Esophagus squamous epithelium (tissue), 5 donors: ENCODE measurements around the gene CPO. TPM values are rescaled to one million over a fixed set of nuclear protein-coding genes. Genes with fewer than 3 reads are reported as not detected.
A peak's percentile ranks its signal among the peaks of the same experiment; 100 is the strongest.

ENCODE experiments used
- DNase-seq: peaks from one replicate; lab custom pipeline; 2025; lab: John Stamatoyannopoulos, UW
- H3K27ac ChIP-seq, 4 donors: fragments of 200-600 bp; sonication (generic); one replicate each; pipeline ENCODE4 v1.5.1; 2016 to 2019; ENCODE audit warnings: mild to moderate bottlenecking in 1 of 4
- H3K27me3 ChIP-seq, 4 donors: fragments of 200-600 bp; sonication (generic); 1 replicate in 3 of 4; 2 replicates in 1 of 4; pipeline versions ENCODE4 v1.5.1 to v1.6.0; 2017 to 2021; ENCODE audit warnings: antibody characterized with exemption in 1 of 4
- H3K36me3 ChIP-seq, 3 donors: fragments of 200-600 bp; sonication (generic); one replicate each; pipeline ENCODE4 v1.5.1; 2016 to 2019
- H3K4me1 ChIP-seq, 3 donors: fragments of 200-600 bp; sonication (generic); one replicate each; pipeline ENCODE4 v1.5.1; 2017 to 2019
- H3K4me3 ChIP-seq, 4 donors: fragments of 200-600 bp; sonication (generic); 1 replicate in 3 of 4; 2 replicates in 1 of 4; pipeline ENCODE4 v1.5.1; 2016 to 2019; ENCODE audit warnings: mild to moderate bottlenecking in 2 of 4, moderate library complexity in 1 of 4
- H3K9me3 ChIP-seq, 3 donors: fragments of 200-600 bp; sonication (generic); one replicate each; pipeline ENCODE4 v1.5.1; 2016 to 2019
- POLR2A ChIP-seq, 4 donors: fragments of 450-650 bp; IDR thresholded peaks; one replicate each; pipeline ENCODE4 v1.6.1; 2017; ENCODE audit warnings: antibody characterized with exemption in 4 of 4, mild to moderate bottlenecking in 4 of 4, moderate library complexity in 3 of 4
- WGBS, 2 donors: methylation state at CpG; one replicate each; pipeline ENCODE4 v1.1.5; 2018; 5-methylcytosine and 5-hydroxymethylcytosine counted together
- intact Hi-C: fragments of 100-400 bp; cut with DNase I; formaldehyde crosslinking; loops from one replicate; pipeline ENCODE4 v1.15.0; 2022
- total RNA-seq, 4 donors: library from RNA; depleted of rRNA; stranded (reverse); fragments of >200 nt; gene quantifications; one replicate each; pipeline ENCODE4 v1.1.0, GENCODE V29; 2016
- TF ChIP-seq, protein P1 (sequence below), 6 experiments: fragments of 450-650 bp in 4 of 6; fragments of 200-600 bp in 2 of 6; sonication (generic) in 2 of 6; IDR thresholded peaks; one replicate each; pipeline ENCODE4 v1.5.1; 2016 to 2019; ENCODE audit warnings: antibody characterized with exemption in 6 of 6, mild to moderate bottlenecking in 4 of 6, moderate library complexity in 4 of 6
- donor health status: DM: yes; HTN: yes; CAD: no.

The CPO gene
- total RNA-seq, 4 donors from 2014 or later: not detected

DNA sequence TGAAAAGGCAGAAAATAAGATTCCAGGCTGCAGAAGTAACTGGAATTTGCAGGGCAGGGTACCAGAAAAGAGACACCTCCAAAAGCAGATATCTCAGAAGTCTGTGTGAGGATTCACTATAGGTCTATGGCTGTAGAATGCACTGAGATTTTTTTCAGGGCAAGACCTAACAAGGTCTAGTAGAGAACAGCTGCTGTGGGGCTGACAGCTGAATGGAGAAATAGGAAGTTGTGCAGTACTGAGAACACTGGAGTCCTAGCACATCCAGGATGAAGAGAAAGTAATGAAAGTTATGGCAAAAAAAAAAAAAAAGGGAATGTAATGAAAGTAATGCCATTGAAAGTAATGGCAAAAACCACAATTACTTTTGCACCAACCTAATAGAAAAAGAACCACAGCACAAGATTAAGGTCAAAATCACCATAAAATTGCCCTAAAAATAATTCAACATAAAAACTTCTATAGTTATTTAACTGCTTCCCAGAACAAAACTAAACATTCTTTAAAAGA, 57.3 kb downstream of the CPO start:
- DNase-seq: no peak
- no peaks in the 10 kb centered on the region for H3K4me1 ChIP-seq
- TF ChIP-seq POLR2A (IDR thresholded peaks at IDR 0.05): no peak
- TF ChIP-seq, protein P1, sequence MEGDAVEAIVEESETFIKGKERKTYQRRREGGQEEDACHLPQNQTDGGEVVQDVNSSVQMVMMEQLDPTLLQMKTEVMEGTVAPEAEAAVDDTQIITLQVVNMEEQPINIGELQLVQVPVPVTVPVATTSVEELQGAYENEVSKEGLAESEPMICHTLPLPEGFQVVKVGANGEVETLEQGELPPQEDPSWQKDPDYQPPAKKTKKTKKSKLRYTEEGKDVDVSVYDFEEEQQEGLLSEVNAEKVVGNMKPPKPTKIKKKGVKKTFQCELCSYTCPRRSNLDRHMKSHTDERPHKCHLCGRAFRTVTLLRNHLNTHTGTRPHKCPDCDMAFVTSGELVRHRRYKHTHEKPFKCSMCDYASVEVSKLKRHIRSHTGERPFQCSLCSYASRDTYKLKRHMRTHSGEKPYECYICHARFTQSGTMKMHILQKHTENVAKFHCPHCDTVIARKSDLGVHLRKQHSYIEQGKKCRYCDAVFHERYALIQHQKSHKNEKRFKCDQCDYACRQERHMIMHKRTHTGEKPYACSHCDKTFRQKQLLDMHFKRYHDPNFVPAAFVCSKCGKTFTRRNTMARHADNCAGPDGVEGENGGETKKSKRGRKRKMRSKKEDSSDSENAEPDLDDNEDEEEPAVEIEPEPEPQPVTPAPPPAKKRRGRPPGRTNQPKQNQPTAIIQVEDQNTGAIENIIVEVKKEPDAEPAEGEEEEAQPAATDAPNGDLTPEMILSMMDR (IDR thresholded peaks at IDR 0.05): no peak
- H3K27ac ChIP-seq: no peak overlapping the region
- intact Hi-C loops: no loop called here
- no peaks in the 10 kb centered on the region for H3K9me3 ChIP-seq
- no peak overlapping the region for H3K4me3 ChIP-seq
- H3K27me3 ChIP-seq: no peaks in the 10 kb centered on the region
- no peaks in the 10 kb centered on the region for H3K36me3 ChIP-seq

DNA sequence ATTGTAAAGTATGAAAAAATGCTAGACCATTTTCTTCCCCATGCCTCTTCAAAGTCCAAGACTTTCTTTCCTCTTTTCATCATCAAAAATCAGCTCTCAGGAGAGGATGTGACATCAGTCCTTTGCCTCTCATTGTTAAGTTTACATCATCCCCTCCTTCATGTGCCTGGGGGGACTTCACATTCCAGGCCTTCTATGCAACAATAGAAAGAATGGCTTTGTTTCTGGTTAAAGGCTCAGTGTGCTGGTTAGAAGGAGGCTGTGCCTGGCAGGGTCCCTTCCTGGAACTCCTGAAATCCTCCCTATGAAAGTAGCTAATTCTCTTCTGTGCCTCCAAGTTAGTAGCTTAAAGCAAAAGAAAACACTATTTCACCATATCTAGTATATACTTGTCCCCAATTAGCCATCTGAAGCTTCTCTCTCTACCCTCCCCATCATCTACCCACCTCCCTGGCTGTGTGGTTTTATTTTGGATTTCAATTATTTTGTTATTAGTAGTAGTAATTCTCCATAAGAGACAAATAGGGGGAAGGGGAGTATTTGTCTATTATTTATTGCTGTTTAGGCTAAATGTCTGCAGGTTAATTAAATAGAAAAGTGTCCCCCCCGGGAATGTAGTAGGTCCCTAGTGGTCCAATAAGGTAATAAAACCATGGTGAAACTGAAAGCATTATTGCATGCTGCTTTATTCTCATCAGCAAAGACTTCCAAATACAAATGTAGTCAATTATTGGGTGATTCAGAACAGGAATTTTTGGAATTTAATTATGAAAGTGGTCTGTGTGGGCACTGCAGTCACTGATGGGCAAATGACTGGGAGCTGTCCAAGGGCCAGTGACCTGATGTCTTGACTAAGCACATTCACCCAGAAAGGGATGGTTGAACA, 69.0 kb downstream of the CPO start:
- TF ChIP-seq POLR2A (IDR thresholded peaks at IDR 0.05): no peak
- TF ChIP-seq, protein P1 (IDR thresholded peaks at IDR 0.05): peak in 1 of 6 experiments; percentile 28
- Histone ChIP-seq H3K27ac (no peak overlapping the region), H3K4me3 (no peak overlapping the region), H3K4me1 (peaks cover 0 to 3% (median 0%) of the 10 kb centered on the region in 3 donors), H3K9me3 (no peaks in the 10 kb centered on the region), H3K36me3 (no peaks in the 10 kb centered on the region), H3K27me3 (no peaks in the 10 kb centered on the region)
- DNase-seq: no peak
- WGBS, 2 donors: 46 to 55% methylated on average over 1 of the region's 1 CpG
- intact Hi-C loops: no loop called here

DNA sequence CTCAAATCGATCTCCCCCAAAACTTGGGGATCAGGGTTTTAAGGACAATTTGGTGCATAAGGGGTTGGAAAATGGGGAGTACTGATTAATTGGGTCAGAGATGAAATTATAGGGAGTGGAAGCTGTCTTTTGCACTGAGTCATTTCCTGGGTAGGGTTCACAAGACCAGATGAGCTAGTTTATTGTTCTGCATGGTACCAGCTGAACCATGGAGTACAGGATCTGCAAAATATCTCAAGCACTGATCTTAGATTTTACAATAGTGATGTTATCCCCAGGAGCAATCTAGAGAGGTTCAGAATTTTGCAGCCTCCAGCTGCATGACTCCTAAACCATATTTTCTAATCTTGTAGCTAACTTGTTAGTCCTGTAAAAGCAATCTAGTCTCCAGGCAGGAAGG, 73.1 kb downstream of the CPO start:
- Histone ChIP-seq H3K4me1 (peaks cover 0 to 12% (median 0%) of the 10 kb centered on the region in 3 donors), H3K4me3 (no peak overlapping the region), H3K27ac (peak overlapping the region in 2 of 4 donors; percentile 23 to 54), H3K27me3 (no peaks in the 10 kb centered on the region), H3K9me3 (no peaks in the 10 kb centered on the region), H3K36me3 (no peaks in the 10 kb centered on the region)
- 0 to 86% methylated on average over 1 of the region's 1 CpG for WGBS, 2 donors
- intact Hi-C loops: no loop called here
- DNase-seq: no peak
- TF ChIP-seq POLR2A (IDR thresholded peaks at IDR 0.05): no peak
- TF ChIP-seq, protein P1 (IDR thresholded peaks at IDR 0.05): no peak

DNA sequence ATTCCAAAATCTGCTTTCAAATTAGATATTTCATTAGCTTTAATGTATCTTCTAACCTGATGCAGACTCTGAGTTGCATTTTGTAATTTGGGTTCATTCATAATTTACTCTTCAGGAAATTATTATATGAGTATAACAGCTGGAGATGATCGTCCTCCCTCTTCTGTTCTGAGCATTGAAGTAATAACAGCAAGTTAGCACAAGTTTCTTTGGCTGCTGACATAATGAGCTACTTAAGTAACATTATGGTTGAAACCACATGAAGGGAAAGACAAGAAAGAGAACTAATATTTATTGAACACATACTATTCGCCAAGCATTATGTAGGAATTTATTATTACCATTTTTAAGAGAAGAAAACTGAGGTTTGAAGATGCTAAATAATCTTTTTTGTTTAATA, 75.1 kb downstream of the CPO start:
- H3K36me3 ChIP-seq: no peaks in the 10 kb centered on the region
- intact Hi-C loops: no loop called here
- no peak overlapping the region for H3K4me3 ChIP-seq
- H3K4me1 ChIP-seq: peaks cover 0 to 12% (median 0%) of the 10 kb centered on the region in 3 donors
- no peak overlapping the region for H3K27ac ChIP-seq
- no peaks in the 10 kb centered on the region for H3K27me3 ChIP-seq
- no peak for DNase-seq
- TF ChIP-seq POLR2A (IDR thresholded peaks at IDR 0.05): no peak
- TF ChIP-seq, protein P1 (IDR thresholded peaks at IDR 0.05): no peak
- WGBS, 2 donors: 39 to 50% methylated on average over 2 of the region's 2 CpGs
- H3K9me3 ChIP-seq: no peaks in the 10 kb centered on the region

DNA sequence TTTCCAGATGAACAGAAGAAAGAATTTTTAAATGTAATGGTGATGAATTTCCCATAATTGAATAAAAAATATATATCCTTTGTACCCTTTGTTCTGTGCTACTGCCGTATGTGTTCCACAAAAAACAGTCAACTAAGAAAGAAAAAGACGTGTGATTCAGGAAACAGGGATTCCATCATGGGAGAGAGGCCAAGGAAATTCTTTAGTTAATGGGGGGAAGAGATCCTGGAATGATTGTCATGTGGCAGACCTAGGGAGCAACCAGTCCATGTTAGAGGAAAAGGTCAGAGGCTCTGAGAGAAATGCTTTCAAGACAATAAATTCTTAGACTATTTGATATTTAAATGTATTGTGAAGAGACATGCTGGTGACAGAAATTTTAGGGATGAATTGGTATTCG, 76.6 kb downstream of the CPO start:
- Histone ChIP-seq H3K4me3 (no peak overlapping the region), H3K4me1 (peaks cover 0 to 12% (median 0%) of the 10 kb centered on the region in 3 donors), H3K9me3 (no peaks in the 10 kb centered on the region), H3K27me3 (no peaks in the 10 kb centered on the region), H3K36me3 (no peaks in the 10 kb centered on the region), H3K27ac (no peak overlapping the region)
- WGBS, 2 donors: 56% methylated on average over 3 of the region's 3 CpGs
- intact Hi-C loops: no loop called here
- TF ChIP-seq, protein P1 (IDR thresholded peaks at IDR 0.05): no peak
- no peak for TF ChIP-seq POLR2A (IDR thresholded peaks at IDR 0.05)
- DNase-seq: no peak
